IMR-90 (cell line): ENCODE data around the gene LLPH. TPM values are rescaled to one million over a fixed set of nuclear protein-coding genes. Genes with fewer than 3 reads are reported as not detected.

ENCODE experiments used
- ATAC-seq: fragments of 200-7000 bp; cut with Tn5 transposase; 2 replicates; pipeline ENCODE4 v1.9.1; 2020; ENCODE audit warnings: low read depth, mild to moderate bottlenecking, moderate library complexity
- BruUV-seq: library from RNA; stranded (reverse); fragments of 400-500 nt; replicated peaks from 2 replicates; lab custom pipeline; 2021; lab: Mats Ljungman, UMichigan
- CTCF ChIA-PET: fragments of 300-600 bp; formaldehyde crosslinking; extraction: SDS; loops from one replicate; lab custom pipeline; 2021; ENCODE audit warnings: antibody characterized with exemption; lab: Yijun Ruan, JAX
- POLR2A ChIA-PET: fragments of 300-600 bp; sonication (Branson Sonifier 250); formaldehyde crosslinking; loops from one replicate; lab custom pipeline; 2022; ENCODE audit warnings: antibody characterized with exemption; ENCODE audit not compliant: unreplicated experiment; lab: Charles Lee
- DNase-seq: peaks from one replicate; pipeline ENCODE4 v3.0.0; 2013
- H2AFZ ChIP-seq: replicated peaks from 2 replicates; pipeline ENCODE3; 2013; ENCODE audit warnings: low read length, mild to moderate bottlenecking; ENCODE audit not compliant: poor library complexity
- H2AK5ac ChIP-seq: 2 replicates; pipeline ENCODE4 v1.6.1; 2013; ENCODE audit warnings: low read depth, low read length, inconsistent platforms
- H2AK9ac ChIP-seq: replicated peaks from 2 replicates; pipeline ENCODE3; 2013; ENCODE audit warnings: mild to moderate bottlenecking, low read depth, low read length, moderate library complexity; ENCODE audit not compliant: poor library complexity
- H2BK120ac ChIP-seq: 2 replicates; pipeline ENCODE4 v1.6.1; 2013; ENCODE audit warnings: low read depth, low read length, inconsistent platforms
- H2BK15ac ChIP-seq: 3 replicates; pipeline ENCODE4 v1.6.1; 2013; ENCODE audit warnings: low read depth, low read length, inconsistent platforms
- H2BK20ac ChIP-seq: 2 replicates; pipeline ENCODE4 v1.6.1; 2013; ENCODE audit warnings: low read depth, mild to moderate bottlenecking, inconsistent platforms, low read length, moderate library complexity
- H2BK5ac ChIP-seq: 2 replicates; pipeline ENCODE4 v1.6.1; 2013; ENCODE audit warnings: mild to moderate bottlenecking, low read depth, low read length, inconsistent platforms; ENCODE audit not compliant: poor library complexity, severe bottlenecking
- H3K14ac ChIP-seq: replicated peaks from 2 replicates; pipeline ENCODE4 v1.6.1; 2013; ENCODE audit warnings: low read depth, low read length, inconsistent platforms
- H3K18ac ChIP-seq: 2 replicates; pipeline ENCODE4 v1.6.1; 2013; ENCODE audit warnings: low read depth, low read length, control low read depth
- H3K23ac ChIP-seq: 2 replicates; pipeline ENCODE4 v1.6.1; 2013; ENCODE audit warnings: low read depth, low read length, inconsistent platforms
- H3K27ac ChIP-seq: 2 replicates; pipeline ENCODE4 v1.5.1; 2013; ENCODE audit warnings: mild to moderate bottlenecking, control low read depth, low read length; ENCODE audit not compliant: insufficient read depth
- H3K27me3 ChIP-seq: 2 replicates; pipeline ENCODE4 v1.6.1; 2013; ENCODE audit warnings: low read length; ENCODE audit not compliant: control insufficient read depth, insufficient read depth
- H3K36me3 ChIP-seq: 2 replicates; pipeline ENCODE4 v1.6.1; 2013; ENCODE audit warnings: low read length, mixed read lengths; ENCODE audit not compliant: control insufficient read depth, insufficient read depth
- H3K4ac ChIP-seq: 2 replicates; pipeline ENCODE4 v1.6.1; 2013; ENCODE audit warnings: low read depth, low read length, inconsistent platforms
- H3K4me1 ChIP-seq: 2 replicates; pipeline ENCODE4 v1.6.1; 2013; ENCODE audit warnings: low read length, mixed read lengths; ENCODE audit not compliant: control insufficient read depth, insufficient read depth
- H3K4me2 ChIP-seq: 2 replicates; pipeline ENCODE4 v1.6.1; 2013; ENCODE audit warnings: low read depth, mild to moderate bottlenecking, control low read depth, low read length, moderate library complexity
- H3K4me3 ChIP-seq: 2 replicates; pipeline ENCODE4 v1.5.1; 2013; ENCODE audit warnings: low read depth, mild to moderate bottlenecking, control low read depth, low read length, moderate library complexity; ENCODE audit not compliant: insufficient read depth
- H3K56ac ChIP-seq: 2 replicates; pipeline ENCODE4 v1.6.1; 2013; ENCODE audit warnings: low read length, inconsistent platforms; ENCODE audit not compliant: insufficient read depth; ENCODE audit errors: extremely low read depth
- H3K79me1 ChIP-seq, 2 experiments: 2 replicates each; pipeline ENCODE4 v1.6.1; 2013; ENCODE audit warnings: low read length in 2 of 2, inconsistent platforms in 1 of 2, low read depth in 1 of 2
- H3K9ac ChIP-seq: 2 replicates; pipeline ENCODE4 v1.6.1; 2013; ENCODE audit warnings: low read depth, low read length, control low read depth
- H3K9me1 ChIP-seq: 2 replicates; pipeline ENCODE4 v1.6.1; 2013; ENCODE audit warnings: low read length, inconsistent platforms; ENCODE audit not compliant: insufficient read depth
- H3K9me3 ChIP-seq: 2 replicates; pipeline ENCODE4 v1.6.1; 2013; ENCODE audit warnings: low read length; ENCODE audit not compliant: control insufficient read depth, insufficient read depth
- H4K20me1 ChIP-seq: 2 replicates; pipeline ENCODE4 v1.6.1; 2013; ENCODE audit warnings: low read length, inconsistent platforms; ENCODE audit not compliant: insufficient read depth
- H4K5ac ChIP-seq: 2 replicates; pipeline ENCODE4 v1.6.1; 2013; ENCODE audit warnings: mild to moderate bottlenecking, low read depth, low read length, control low read depth
- H4K8ac ChIP-seq, 2 experiments: 2 replicates each; pipeline ENCODE4 v1.6.1; 2013; ENCODE audit warnings: low read depth in 2 of 2, low read length in 2 of 2, control low read depth in 1 of 2, inconsistent platforms in 1 of 2
- H4K91ac ChIP-seq: 2 replicates; pipeline ENCODE4 v1.6.1; 2013; ENCODE audit warnings: low read depth, low read length, inconsistent platforms; ENCODE audit not compliant: insufficient read depth
- CHD1 ChIP-seq: IDR thresholded peaks from 2 replicates; pipeline ENCODE4 v1.6.1; 2012; ENCODE audit warnings: low read depth, low read length, improper control_type of control experiment
- CTCF ChIP-seq: conservative IDR thresholded peaks from 2 replicates; pipeline ENCODE4 v1.5.1; 2012; ENCODE audit warnings: mild to moderate bottlenecking, low read depth, low read length, improper control_type of control experiment
- ELK1 ChIP-seq: fragments of 150-350 bp; IDR thresholded peaks from 2 replicates; pipeline ENCODE4 v1.6.1; 2016; ENCODE audit warnings: low read depth, mild to moderate bottlenecking, low read length, moderate library complexity, borderline replicate concordance
- FOS ChIP-seq: fragments of 150-350 bp; IDR thresholded peaks from 2 replicates; pipeline ENCODE4 v1.6.1; 2016; ENCODE audit warnings: low read depth, low read length
- MAFK ChIP-seq: IDR thresholded peaks from 2 replicates; pipeline ENCODE4 v1.6.1; 2012; ENCODE audit warnings: low read depth, low read length, improper control_type of control experiment
- MAZ ChIP-seq: IDR thresholded peaks from 2 replicates; pipeline ENCODE4 v1.6.1; 2012; ENCODE audit warnings: low read depth, mild to moderate bottlenecking, low read length, improper control_type of control experiment, moderate library complexity, borderline replicate concordance
- NFE2L2 ChIP-seq: fragments of 150-350 bp; IDR thresholded peaks from 2 replicates; pipeline ENCODE4 v1.6.1; 2016; ENCODE audit warnings: low read depth, mild to moderate bottlenecking, low read length
- RAD21 ChIP-seq: IDR thresholded peaks from 2 replicates; pipeline ENCODE4 v1.6.1; 2012; ENCODE audit warnings: low read length, improper control_type of control experiment
- RCOR1 ChIP-seq: IDR thresholded peaks from 2 replicates; pipeline ENCODE4 v1.6.1; 2012; ENCODE audit warnings: mild to moderate bottlenecking, low read length, improper control_type of control experiment; ENCODE audit not compliant: insufficient replicate concordance
- WGBS, 2 experiments: methylation state at CpG; one replicate each; pipeline versions ENCODE4 v1.1.5 to v1.1.7; 2013; ENCODE audit warnings: missing lambda C conversion rate in 2 of 2; ENCODE audit not compliant: insufficient read length in 1 of 2; ENCODE audit errors: extremely low coverage in 2 of 2; 5-methylcytosine and 5-hydroxymethylcytosine counted together
- dilution Hi-C: fragments of 300-500 bp; cut with HindIII; formaldehyde crosslinking; loops from one replicate; pipeline ENCODE4 v1.14.3; 2018; ENCODE audit warnings: low sequenced_read_pairs; ENCODE audit not compliant: unreplicated experiment
- in situ Hi-C: fragments of 300-500 bp; cut with MboI; formaldehyde crosslinking; loops from 3 replicates; pipeline ENCODE4 v1.14.3; 2019; ENCODE audit warnings: low sequenced_read_pairs, inconsistent platforms, mixed read lengths
- intact Hi-C: fragments of 100-400 bp; cut with micrococcal nuclease; formaldehyde crosslinking; loops from 2 replicates; pipeline ENCODE4 v1.10.0; 2022
- polyA plus RNA-seq, 3 experiments: library from polyadenylated mRNA; depleted of rRNA; stranded (reverse); fragments of >200 nt; gene quantifications; 2 replicates each; pipeline ENCODE4 v1.2.3, GENCODE V29; 2012; ENCODE audit warnings: low replicate concordance in 1 of 3
- total RNA-seq: library from RNA; depleted of rRNA; stranded (reverse); fragments of >200 nt; gene quantifications from 2 replicates; pipeline ENCODE4 v1.2.3, GENCODE V29; 2012

The LLPH gene
- total and polyA plus RNA-seq, 2 of the 4 experiments (the other 2 are of a cell fraction): 2.7 to 17.0 TPM

- in situ Hi-C loops: loop anchor here (25.0 kb wide), 1 partner anchor 249 kb away; no protein-coding TSS in a partner anchor
Observed at GRCh38 chr12:66163289-66163688, 32.7 kb upstream of the LLPH start.

More at GRCh38 chr12:66163289-66163688, 32.7 kb upstream of the LLPH start:
- TF ChIP-seq MAZ: no peak
- TF ChIP-seq RAD21: no peak
- TF ChIP-seq FOS: no peak
- no peak for TF ChIP-seq ELK1
- TF ChIP-seq NFE2L2: no peak
- TF ChIP-seq MAFK: no peak
- no peak for TF ChIP-seq RCOR1
- no peak for TF ChIP-seq CTCF
- TF ChIP-seq CHD1: no peak
- no peak overlapping the region for H4K5ac ChIP-seq
- no peak overlapping the region for H3K27ac ChIP-seq
- intact Hi-C loops (no loop called here), dilution Hi-C loops (no loop called here)
- no CpG with 5 or more reads among the region's 4 CpGs for WGBS, 2 experiments
- H3K27me3 ChIP-seq: no peaks in the 10 kb centered on the region
- H3K4me2 ChIP-seq: no peak overlapping the region
- peaks cover 41 to 59% of the 10 kb centered on the region in 2 experiments for H3K79me1 ChIP-seq
- no peak overlapping the region for H3K14ac ChIP-seq
- H3K56ac ChIP-seq: no peak overlapping the region
- H3K18ac ChIP-seq: no peak overlapping the region
- H3K4ac ChIP-seq: no peak overlapping the region
- H4K91ac ChIP-seq: no peak overlapping the region
- ChIA-PET POLR2A (no interaction called here), CTCF (no interaction called here)
- DNase-seq: no peak
- peaks cover 3% of the 10 kb centered on the region for H3K36me3 ChIP-seq
- peaks cover 2% of the 10 kb centered on the region; the same call in 1 of the 2 replicates for H3K9me3 ChIP-seq
- H2AK9ac ChIP-seq: no peak overlapping the region
- no peak overlapping the region for H2BK5ac ChIP-seq
- H3K4me1 ChIP-seq: no peaks in the 10 kb centered on the region; the same call in 1 of the 2 replicates
- H4K20me1 ChIP-seq: peaks cover 3% of the 10 kb centered on the region; the same call in 1 of the 2 replicates
- no peak overlapping the region for H2BK20ac ChIP-seq
- no peak overlapping the region for H3K9ac ChIP-seq
- H2BK120ac ChIP-seq: no peak overlapping the region
- no peak overlapping the region for H3K23ac ChIP-seq
- H4K8ac ChIP-seq: no peak overlapping the region
- ATAC-seq: no peak
- no peaks in the 10 kb centered on the region for H3K9me1 ChIP-seq
- H2AFZ ChIP-seq: no peak overlapping the region
- BruUV-seq: no TSS peak
- H2AK5ac ChIP-seq: no peak overlapping the region
- no peak overlapping the region for H3K4me3 ChIP-seq
- no peak overlapping the region for H2BK15ac ChIP-seq
